Stimulated activated naive B cell treated with anti-CD40 and anti-IgM and Interleukin-4, amounts not matched to agents 10 μg/mL and 1 μg/mL and 100 μg/mL, for 72 hours (primary cell): ENCODE measurements around the gene SNPH.

Experiments used
- ATAC-seq, 2 donors: fragments of 150-1000 bp; cut with Tn5 transposase; replicated peaks; 2 replicates each; pipeline ENCODE4 v1.10.0; 2021; ENCODE audit warnings: moderate library complexity in 1 of 2
- DNase-seq: peaks from one replicate; pipeline ENCODE4 v3.0.0; 2021
- H3K27ac Mint-ChIP-seq: one replicate; pipeline ENCODE4 v1.8.0; 2022; ENCODE audit warnings: mild to moderate bottlenecking, mixed read lengths
- H3K27me3 Mint-ChIP-seq, 2 donors: one replicate each; pipeline ENCODE4 v1.8.0; 2022; ENCODE audit warnings: mixed read lengths in 2 of 2
- H3K36me3 Mint-ChIP-seq, 2 donors: one replicate each; pipeline ENCODE4 v1.8.0; 2022; ENCODE audit warnings: mixed read lengths in 2 of 2, mild to moderate bottlenecking in 1 of 2
- H3K4me1 Mint-ChIP-seq, 2 donors: one replicate each; pipeline ENCODE4 v1.8.0; 2022; ENCODE audit warnings: mixed read lengths in 2 of 2, mild to moderate bottlenecking in 1 of 2
- H3K4me3 Mint-ChIP-seq, 2 donors: one replicate each; pipeline ENCODE4 v1.8.0; 2022; ENCODE audit warnings: mild to moderate bottlenecking in 2 of 2, mixed read lengths in 2 of 2, moderate library complexity in 1 of 2
- H3K9me3 Mint-ChIP-seq, 2 donors: one replicate each; pipeline ENCODE4 v1.8.0; 2022; ENCODE audit warnings: mixed read lengths in 2 of 2, mild to moderate bottlenecking in 1 of 2

The SNPH gene

DNA sequence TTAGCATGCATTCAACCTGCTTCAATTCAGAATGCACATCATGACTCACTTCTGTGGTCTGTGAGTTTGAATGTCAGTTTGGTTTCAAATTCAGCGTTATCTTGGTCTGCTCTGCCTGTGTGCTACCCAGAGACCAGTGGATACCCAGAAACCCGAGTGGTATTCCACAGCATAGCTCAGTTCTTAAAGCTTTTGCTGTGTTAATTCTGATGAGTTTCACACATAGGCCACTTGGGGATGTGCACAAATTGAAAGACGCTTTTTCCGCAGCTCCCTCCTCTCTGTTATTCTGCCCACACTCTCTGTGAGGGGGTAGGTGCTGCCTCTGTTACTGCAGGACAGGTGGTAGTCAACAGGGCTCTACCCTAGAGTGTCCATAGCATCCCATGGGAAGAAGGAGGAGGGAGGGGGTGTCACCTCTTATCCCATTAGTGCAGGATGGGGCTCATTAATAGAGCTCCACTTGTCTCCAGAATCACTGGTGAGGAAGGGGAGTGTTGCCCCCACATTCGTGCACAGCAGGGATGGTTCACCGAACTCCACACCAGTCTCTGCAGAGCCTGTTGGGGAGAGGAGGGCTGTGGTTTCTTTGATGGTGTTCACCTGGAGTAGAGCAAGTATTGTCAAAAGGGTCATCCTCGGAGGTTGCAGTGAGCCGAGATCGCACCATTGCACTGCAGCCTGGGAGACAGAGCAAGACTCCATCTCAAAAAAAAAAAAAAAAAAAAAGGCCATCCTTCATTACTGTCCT lies 92.0 kb downstream of the SNPH start:
- Mint-ChIP-seq H3K36me3 (peaks cover 62 to 81% of the 10 kb centered on the region in 2 donors), H3K4me3 (peak overlapping the region in 1 of 2 donors; percentile 22), H3K27ac (peak overlapping the region; percentile 9), H3K9me3 (peaks cover 6 to 7% of the 10 kb centered on the region in 2 donors), H3K27me3 (no peaks in the 10 kb centered on the region), H3K4me1 (peaks cover 21 to 31% of the 10 kb centered on the region in 2 donors)
- DNase-seq (no peak), ATAC-seq (peak; percentile 94 to 95)
